PC-3 (cell line): ENCODE data around the gene BCAS4.

Source experiments
- CTCF ChIP-seq: fragments of 300-600 bp; sonication (generic); conservative IDR thresholded peaks from 2 replicates; pipeline ENCODE4 v1.5.1; 2017; ENCODE audit warnings: antibody characterized with exemption, low read depth, mild to moderate bottlenecking, low read length
- EZH2 ChIP-seq: fragments of 300-600 bp; sonication (generic); IDR thresholded peaks from one replicate; pipeline ENCODE4 v1.6.1; 2017; ENCODE audit warnings: antibody characterized with exemption, mild to moderate bottlenecking, low read length; ENCODE audit not compliant: unreplicated experiment
- EZH2phosphoT487 ChIP-seq: fragments of 300-600 bp; sonication (generic); IDR thresholded peaks from 2 replicates; pipeline ENCODE4 v1.6.1; 2018; ENCODE audit warnings: mild to moderate bottlenecking, antibody characterized with exemption, low read length, borderline replicate concordance

- no peak for TF ChIP-seq CTCF
- no peak for TF ChIP-seq EZH2phosphoT487
- no peak for TF ChIP-seq EZH2
Observed at GRCh38 chr20:50762435-50763220, 32.2 kb upstream of the BCAS4 start.
